Measurements from ENCODE around the gene TEDC2.

TEDC2 gene

GRCh38 chr16:2497695-2498484 lies 38.0 kb downstream of the TEDC2 start:
- no peak for DNase-seq

GRCh38 chr16:2498531-2499253 lies 38.8 kb downstream of the TEDC2 start:
- DNase-seq: no peak

- no peak for DNase-seq
Measured at GRCh38 chr16:2499454-2499853, 39.5 kb downstream of the TEDC2 start.

- DNase-seq: no peak
Measured at GRCh38 chr16:2499890-2500429, 40.1 kb downstream of the TEDC2 start.

- DNase-seq: no peak
Measured at GRCh38 chr16:2500430-2500917, 40.6 kb downstream of the TEDC2 start.

- DNase-seq: peak; percentile 82 to 83
Measured at GRCh38 chr16:2500918-2501750, 41.2 kb downstream of the TEDC2 start.

GRCh38 chr16:2501946-2502895 lies 42.3 kb downstream of the TEDC2 start:
- no peak for DNase-seq

GRCh38 chr16:2505695-2506094 lies 45.8 kb downstream of the TEDC2 start:
- no peak for DNase-seq

GRCh38 chr16:2507052-2507659 lies 47.2 kb downstream of the TEDC2 start:
- DNase-seq: no peak

GRCh38 chr16:2507665-2508064 lies 47.8 kb downstream of the TEDC2 start:
- DNase-seq: no peak

- DNase-seq: no peak
Measured at GRCh38 chr16:2508722-2509400, 49.0 kb downstream of the TEDC2 start.

GRCh38 chr16:2511128-2511800 lies 51.4 kb downstream of the TEDC2 start:
- DNase-seq: no peak

- no peak for DNase-seq
Measured at GRCh38 chr16:2511996-2512734, 52.3 kb downstream of the TEDC2 start.

GRCh38 chr16:2512735-2513404 lies 53.0 kb downstream of the TEDC2 start:
- DNase-seq: no peak

GRCh38 chr16:2513405-2514332 lies 53.8 kb downstream of the TEDC2 start, which contains the start of gene ATP6V0C:
ATP6V0C (plus strand) TSS chr16:2513952; CDS start chr16:2514104, 152 bp downstream.
- peak; percentile 94 to 99 for DNase-seq
